ENCODE results near the gene MRPL52. TPM values are rescaled to one million over a fixed set of nuclear protein-coding genes. Genes with fewer than 3 reads are reported as not detected.
"Not testable (repeated sequence)": the region's sequence is repeated elsewhere in the genome, so short reads cannot be mapped to it uniquely, and the experiment has no call there.

MRPL52 gene
- total RNA-seq, 4 donors from 2014 or later = 24.8 to 230 (median 41.4) TPM

DNA sequence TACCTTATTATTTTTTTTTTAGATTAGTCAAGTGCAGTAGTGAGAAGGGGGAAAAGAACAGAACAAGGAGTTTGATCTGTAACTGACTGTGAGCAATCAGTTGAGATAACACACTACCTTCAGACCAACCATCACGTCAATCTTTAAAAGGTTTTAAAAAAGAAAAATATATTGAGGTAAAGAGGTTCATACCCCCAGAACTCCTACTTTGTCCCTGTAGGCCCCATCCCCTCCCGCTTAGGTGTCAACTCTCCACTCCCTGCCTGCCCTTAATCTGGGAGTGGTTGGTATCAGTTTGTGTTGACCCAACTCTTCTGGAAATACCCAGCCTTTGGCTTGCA lies 22.9 kb downstream of the MRPL52 start:
- intact Hi-C loops (cut with DNase I; ENCODE audit: low total_unique reads) = loop anchor here (10.0 kb wide), 1 partner anchor 298 kb away; no protein-coding TSS in a partner anchor
- TF ChIP-seq, protein P1, sequence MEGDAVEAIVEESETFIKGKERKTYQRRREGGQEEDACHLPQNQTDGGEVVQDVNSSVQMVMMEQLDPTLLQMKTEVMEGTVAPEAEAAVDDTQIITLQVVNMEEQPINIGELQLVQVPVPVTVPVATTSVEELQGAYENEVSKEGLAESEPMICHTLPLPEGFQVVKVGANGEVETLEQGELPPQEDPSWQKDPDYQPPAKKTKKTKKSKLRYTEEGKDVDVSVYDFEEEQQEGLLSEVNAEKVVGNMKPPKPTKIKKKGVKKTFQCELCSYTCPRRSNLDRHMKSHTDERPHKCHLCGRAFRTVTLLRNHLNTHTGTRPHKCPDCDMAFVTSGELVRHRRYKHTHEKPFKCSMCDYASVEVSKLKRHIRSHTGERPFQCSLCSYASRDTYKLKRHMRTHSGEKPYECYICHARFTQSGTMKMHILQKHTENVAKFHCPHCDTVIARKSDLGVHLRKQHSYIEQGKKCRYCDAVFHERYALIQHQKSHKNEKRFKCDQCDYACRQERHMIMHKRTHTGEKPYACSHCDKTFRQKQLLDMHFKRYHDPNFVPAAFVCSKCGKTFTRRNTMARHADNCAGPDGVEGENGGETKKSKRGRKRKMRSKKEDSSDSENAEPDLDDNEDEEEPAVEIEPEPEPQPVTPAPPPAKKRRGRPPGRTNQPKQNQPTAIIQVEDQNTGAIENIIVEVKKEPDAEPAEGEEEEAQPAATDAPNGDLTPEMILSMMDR (IDR thresholded peaks at IDR 0.05) = no peak
- no peak for TF ChIP-seq POLR2A (IDR thresholded peaks at IDR 0.05)
- no peak for DNase-seq (ENCODE audit: low spot score in 2 of 2)
- no peak overlapping the region for H3K4me3 ChIP-seq (ENCODE audit: low read depth, poor library complexity, severe bottlenecking)
- WGBS, 2 donors = 62 to 66% methylated on average over 2 of the region's 2 CpGs

DNA sequence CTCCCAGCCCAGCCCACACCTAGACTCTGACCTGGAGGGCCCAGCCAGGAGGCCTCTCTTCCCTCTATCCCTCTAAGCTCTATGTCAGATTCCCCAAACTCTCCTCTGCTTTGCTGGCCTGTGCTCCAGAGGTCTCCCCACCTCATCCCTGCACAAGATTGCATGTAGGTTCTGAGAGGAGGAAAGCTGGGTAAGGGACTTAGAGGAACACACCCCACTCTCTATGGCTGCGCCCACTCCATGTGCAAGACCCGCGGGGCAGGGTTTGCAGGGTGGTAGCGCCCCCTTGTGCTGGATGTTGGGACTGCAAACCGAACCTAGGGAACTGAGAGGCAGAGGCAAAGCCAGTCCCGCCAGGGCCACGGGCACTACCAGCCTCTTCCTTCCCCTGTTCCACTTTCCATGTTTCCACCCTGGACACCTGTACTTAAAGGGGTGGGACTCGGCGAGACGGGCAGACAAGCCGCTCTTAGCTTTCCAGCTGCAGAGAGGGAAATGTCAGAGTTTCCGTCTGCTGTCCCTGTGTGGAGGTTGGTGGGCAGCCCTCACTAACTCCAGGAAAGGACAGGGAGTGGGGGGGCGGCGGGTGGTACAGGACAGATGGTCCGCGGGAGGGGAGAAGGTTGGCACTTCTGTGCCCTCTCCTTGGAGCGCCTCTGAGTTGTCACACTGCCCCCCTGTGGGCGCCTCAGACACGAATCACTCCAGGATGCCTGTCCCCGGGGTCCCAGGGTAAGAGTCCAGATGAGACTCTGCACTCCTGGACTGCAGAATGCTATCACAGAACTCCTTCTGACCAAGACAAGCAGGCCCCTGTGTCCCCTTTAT lies 23.5 kb downstream of the MRPL52 start:
- intact Hi-C loops (cut with DNase I; ENCODE audit: low total_unique reads) = loop anchor here (10.0 kb wide), 1 partner anchor 298 kb away; no protein-coding TSS in a partner anchor
- peak overlapping the region; percentile 1 for H3K4me3 ChIP-seq (ENCODE audit: low read depth, poor library complexity, severe bottlenecking)
- DNase-seq (ENCODE audit: low spot score in 2 of 2) = peak; percentile 91 to 99
- no peak for TF ChIP-seq POLR2A (IDR thresholded peaks at IDR 0.05)
- TF ChIP-seq, protein P1 (IDR thresholded peaks at IDR 0.05) = peak in 2 of 3 donors; percentile 26 to 80
- 1 to 3% methylated on average over 19 to 20 of the region's 20 CpGs for WGBS, 2 donors

DNA sequence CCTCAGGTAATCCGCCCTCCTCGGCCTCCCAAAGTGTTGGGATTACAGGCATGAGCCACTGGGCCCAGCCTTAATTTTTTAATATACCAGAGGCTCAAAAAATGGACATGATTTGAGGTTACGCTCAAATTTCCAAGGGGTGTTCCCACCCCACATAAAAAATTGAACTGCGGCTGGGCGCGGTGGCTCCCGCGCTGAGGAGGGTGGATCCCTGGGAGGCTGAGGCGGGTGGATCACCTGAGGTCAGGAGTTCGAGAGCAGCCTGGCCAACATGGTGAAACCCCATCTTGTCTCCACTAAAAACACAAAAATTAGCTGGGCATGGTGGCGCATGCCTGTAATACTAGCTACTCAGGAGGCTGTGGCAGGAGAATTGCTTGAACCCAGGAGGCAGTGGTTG lies 24.6 kb downstream of the MRPL52 start:
- H3K4me3 ChIP-seq (ENCODE audit: low read depth, poor library complexity, severe bottlenecking); DNase-seq (ENCODE audit: low spot score in 2 of 2): not testable (repeated sequence)
- intact Hi-C loops (cut with DNase I; ENCODE audit: low total_unique reads) = loop anchor here (10.0 kb wide), 1 partner anchor 299 kb away; no protein-coding TSS in a partner anchor
- 96 to 98% methylated on average over 11 of the region's 11 CpGs for WGBS, 2 donors

DNA sequence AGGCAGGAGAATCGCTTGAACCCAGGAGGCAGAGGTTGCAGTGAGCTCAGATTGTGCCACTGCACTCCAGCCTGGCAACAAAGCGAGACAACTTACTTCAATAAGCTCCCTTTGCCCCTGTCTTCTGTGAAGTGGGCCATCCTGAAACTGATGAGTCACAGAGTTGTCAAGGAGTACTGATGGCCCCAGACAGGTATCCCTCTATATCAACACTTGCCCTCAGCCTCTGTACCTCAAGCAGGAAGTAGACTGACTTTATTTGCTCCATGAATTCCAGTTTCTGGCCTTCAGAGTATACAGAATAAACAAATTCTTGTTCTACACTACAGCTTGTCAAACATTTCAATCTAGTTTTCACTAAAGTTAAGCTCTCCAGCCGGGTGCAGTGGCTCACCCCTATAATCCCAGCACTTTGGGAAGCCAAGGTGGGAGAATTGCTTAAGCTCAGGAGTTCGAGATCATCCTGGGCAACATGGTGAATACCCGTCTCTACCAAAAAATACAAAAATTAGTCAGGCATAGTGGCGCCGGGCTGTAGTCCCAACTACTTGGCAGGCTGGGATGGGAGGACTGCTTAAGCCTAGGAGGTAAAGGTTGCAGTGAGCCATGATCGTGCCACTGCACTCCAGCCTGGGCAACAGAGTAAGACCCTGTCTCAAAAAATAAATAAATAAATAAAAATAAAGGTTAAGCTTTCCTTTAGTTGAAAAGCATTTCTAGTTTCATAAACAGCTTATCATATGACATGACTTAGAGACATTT lies 25.5 kb downstream of the MRPL52 start:
- H3K4me3 ChIP-seq (ENCODE audit: low read depth, poor library complexity, severe bottlenecking) = no peak overlapping the region
- no peak for DNase-seq (ENCODE audit: low spot score in 2 of 2)
- no peak for TF ChIP-seq POLR2A (IDR thresholded peaks at IDR 0.05)
- TF ChIP-seq, protein P1 (IDR thresholded peaks at IDR 0.05) = no peak
- WGBS, 2 donors = 94% methylated on average over 8 of the region's 8 CpGs
- intact Hi-C loops (cut with DNase I; ENCODE audit: low total_unique reads) = loop anchor here (10.0 kb wide), 1 partner anchor 300 kb away; no protein-coding TSS in a partner anchor

DNA sequence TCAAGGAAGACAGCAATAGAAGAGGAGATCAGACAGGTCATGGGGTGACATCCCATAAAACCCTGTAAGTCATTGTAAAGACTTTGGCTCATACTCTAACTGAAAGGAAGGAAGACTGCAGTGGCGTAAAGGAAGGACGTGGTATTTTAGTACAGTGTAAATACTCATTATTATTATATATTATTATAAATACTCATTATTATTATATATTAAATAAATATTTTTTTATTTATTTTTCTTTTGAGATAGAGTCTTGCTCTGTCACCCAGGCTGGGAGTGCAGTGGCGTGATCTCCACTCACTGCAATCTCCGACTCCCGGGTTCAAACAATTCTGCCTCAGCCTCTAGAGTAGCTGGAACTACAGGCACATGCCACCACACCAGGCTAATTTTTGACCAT lies 26.7 kb downstream of the MRPL52 start:
- TF ChIP-seq POLR2A (IDR thresholded peaks at IDR 0.05) = no peak
- TF ChIP-seq, protein P1 (IDR thresholded peaks at IDR 0.05) = no peak
- 94 to 95% methylated on average over 5 of the region's 5 CpGs for WGBS, 2 donors
- no peak for DNase-seq (ENCODE audit: low spot score in 2 of 2)
- H3K4me3 ChIP-seq (ENCODE audit: low read depth, poor library complexity, severe bottlenecking) = no peak overlapping the region
- intact Hi-C loops (cut with DNase I; ENCODE audit: low total_unique reads) = loop anchor here (10.0 kb wide), 1 partner anchor 302 kb away; no protein-coding TSS in a partner anchor

DNA sequence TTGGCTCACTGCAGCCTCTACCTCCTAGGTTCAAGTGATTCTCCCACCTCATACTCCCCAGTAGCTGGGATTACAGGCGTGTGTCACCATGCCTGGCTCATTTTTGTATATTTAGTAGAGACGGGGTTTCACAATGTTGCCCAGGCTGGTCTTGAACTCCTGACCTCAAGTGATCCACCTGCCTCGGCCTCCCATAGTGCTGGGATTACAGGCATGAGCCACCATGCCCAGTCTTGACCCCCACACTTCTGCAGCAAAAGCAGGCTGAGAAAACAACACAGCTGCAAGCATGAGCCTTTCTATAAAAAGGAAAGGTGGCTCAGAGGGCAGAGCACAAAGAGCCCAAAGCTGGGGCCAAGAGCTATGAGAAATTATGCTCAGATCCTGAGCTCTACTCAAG lies 30.7 kb downstream of the MRPL52 start:
- DNase-seq (ENCODE audit: low spot score in 2 of 2); H3K4me3 ChIP-seq (ENCODE audit: low read depth, poor library complexity, severe bottlenecking); intact Hi-C loops (cut with DNase I; ENCODE audit: low total_unique reads): not testable (repeated sequence)
- WGBS, 2 donors = 74 to 90% methylated on average over 3 of the region's 3 CpGs

All from lower leg skin (tissue), 4 donors.